Measurements from ENCODE around the gene SLC25A4. TPM values are rescaled to one million over a fixed set of nuclear protein-coding genes. Genes with fewer than 3 reads are reported as not detected.

SLC25A4 gene
- total and polyA plus RNA-seq, 4 donors = 4.4 to 64.2 (median 26.8) TPM

DNA sequence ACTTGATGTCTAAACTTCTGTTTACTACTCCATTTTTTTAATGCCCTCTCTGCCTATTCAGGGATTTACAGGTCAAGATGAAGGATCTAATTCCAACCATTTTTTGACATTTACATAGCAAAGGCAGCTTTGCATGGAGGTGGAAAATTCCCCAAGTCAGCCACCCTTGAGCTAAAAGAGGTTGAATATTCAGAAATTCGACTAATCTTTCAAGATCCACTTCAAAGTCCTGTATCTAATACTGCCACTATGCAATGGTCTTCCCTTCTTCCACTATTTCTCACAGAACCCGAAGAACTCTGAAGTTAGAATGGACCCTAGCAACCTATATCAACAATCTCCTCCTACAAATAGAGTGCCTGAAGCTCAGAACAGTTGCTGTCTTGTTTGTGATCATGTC lies 39.2 kb downstream of the SLC25A4 start:
- H3K27me3 ChIP-seq (ENCODE audit: control insufficient read depth in 4 of 4, insufficient read depth in 4 of 4, low read length in 3 of 4) = no peaks in the 10 kb centered on the region
- peaks cover 0 to 3% (median under 1%) of the 10 kb centered on the region in 4 donors for H3K36me3 ChIP-seq (ENCODE audit: control insufficient read depth in 4 of 4, insufficient read depth in 3 of 4, low read depth in 1 of 4, low read length in 3 of 4)
- no peak for DNase-seq (ENCODE audit: low spot score)
- H3K4me3 ChIP-seq (ENCODE audit: low read depth in 1 of 3, low read length in 3 of 3) = no peak overlapping the region
- no peak overlapping the region for H3K27ac ChIP-seq (ENCODE audit: low read depth in 1 of 2, low read length in 2 of 2)
- no peak for TF ChIP-seq ZBTB33 (IDR thresholded peaks at IDR 0.05)
- TF ChIP-seq, protein P1, sequence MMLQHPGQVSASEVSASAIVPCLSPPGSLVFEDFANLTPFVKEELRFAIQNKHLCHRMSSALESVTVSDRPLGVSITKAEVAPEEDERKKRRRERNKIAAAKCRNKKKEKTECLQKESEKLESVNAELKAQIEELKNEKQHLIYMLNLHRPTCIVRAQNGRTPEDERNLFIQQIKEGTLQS (IDR thresholded peaks at IDR 0.05) = no peak
- TF ChIP-seq SP1 (IDR thresholded peaks at IDR 0.05) = no peak
- TF ChIP-seq RAD21 (IDR thresholded peaks at IDR 0.05) = no peak
- TF ChIP-seq FOXA2 (IDR thresholded peaks at IDR 0.05) = no peak
- TF ChIP-seq RXRA (IDR thresholded peaks at IDR 0.05) = no peak
- no peak for TF ChIP-seq NR2F2 (IDR thresholded peaks at IDR 0.05)
- TF ChIP-seq HNF4A (conservative IDR thresholded peaks at IDR 0.05) = no peak
- no peak for TF ChIP-seq CTCF (IDR thresholded peaks at IDR 0.05; ENCODE audit: low read depth, low read length, missing input control)
- no peak for TF ChIP-seq JUND (IDR thresholded peaks at IDR 0.05)
- TF ChIP-seq TAF1 (conservative IDR thresholded peaks at IDR 0.05) = no peak
- TF ChIP-seq, protein P2, sequence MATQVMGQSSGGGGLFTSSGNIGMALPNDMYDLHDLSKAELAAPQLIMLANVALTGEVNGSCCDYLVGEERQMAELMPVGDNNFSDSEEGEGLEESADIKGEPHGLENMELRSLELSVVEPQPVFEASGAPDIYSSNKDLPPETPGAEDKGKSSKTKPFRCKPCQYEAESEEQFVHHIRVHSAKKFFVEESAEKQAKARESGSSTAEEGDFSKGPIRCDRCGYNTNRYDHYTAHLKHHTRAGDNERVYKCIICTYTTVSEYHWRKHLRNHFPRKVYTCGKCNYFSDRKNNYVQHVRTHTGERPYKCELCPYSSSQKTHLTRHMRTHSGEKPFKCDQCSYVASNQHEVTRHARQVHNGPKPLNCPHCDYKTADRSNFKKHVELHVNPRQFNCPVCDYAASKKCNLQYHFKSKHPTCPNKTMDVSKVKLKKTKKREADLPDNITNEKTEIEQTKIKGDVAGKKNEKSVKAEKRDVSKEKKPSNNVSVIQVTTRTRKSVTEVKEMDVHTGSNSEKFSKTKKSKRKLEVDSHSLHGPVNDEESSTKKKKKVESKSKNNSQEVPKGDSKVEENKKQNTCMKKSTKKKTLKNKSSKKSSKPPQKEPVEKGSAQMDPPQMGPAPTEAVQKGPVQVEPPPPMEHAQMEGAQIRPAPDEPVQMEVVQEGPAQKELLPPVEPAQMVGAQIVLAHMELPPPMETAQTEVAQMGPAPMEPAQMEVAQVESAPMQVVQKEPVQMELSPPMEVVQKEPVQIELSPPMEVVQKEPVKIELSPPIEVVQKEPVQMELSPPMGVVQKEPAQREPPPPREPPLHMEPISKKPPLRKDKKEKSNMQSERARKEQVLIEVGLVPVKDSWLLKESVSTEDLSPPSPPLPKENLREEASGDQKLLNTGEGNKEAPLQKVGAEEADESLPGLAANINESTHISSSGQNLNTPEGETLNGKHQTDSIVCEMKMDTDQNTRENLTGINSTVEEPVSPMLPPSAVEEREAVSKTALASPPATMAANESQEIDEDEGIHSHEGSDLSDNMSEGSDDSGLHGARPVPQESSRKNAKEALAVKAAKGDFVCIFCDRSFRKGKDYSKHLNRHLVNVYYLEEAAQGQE (IDR thresholded peaks at IDR 0.05) = no peak
- no peak for TF ChIP-seq HNF4G (IDR thresholded peaks at IDR 0.05)
- TF ChIP-seq EGR1 (IDR thresholded peaks at IDR 0.05; ENCODE audit: low read depth in 2 of 2) = no peak
- no peak for TF ChIP-seq YY1 (IDR thresholded peaks at IDR 0.05)
- TF ChIP-seq GABPA (IDR thresholded peaks at IDR 0.05 in 1 of 2, conservative IDR thresholded peaks at IDR 0.05 in 1 of 2) = no peak
- TF ChIP-seq MAX (IDR thresholded peaks at IDR 0.05) = no peak
- no peak for TF ChIP-seq FOXA1 (IDR thresholded peaks at IDR 0.05)
- H3K9ac ChIP-seq (ENCODE audit: low read depth in 1 of 2, low read length in 2 of 2) = no peak overlapping the region
- H3K9me3 ChIP-seq (ENCODE audit: control insufficient read depth in 4 of 4, low read length in 3 of 4) = no peaks in the 10 kb centered on the region
- WGBS = 75% methylated on average over 2 of the region's 2 CpGs
- no peaks in the 10 kb centered on the region for H3K4me1 ChIP-seq (ENCODE audit: control insufficient read depth in 4 of 4, insufficient read depth in 4 of 4, low read length in 3 of 4)
